GM18517 (cell line): Measurements from ENCODE around the gene RASA3.
"Not testable (repeated sequence)": the region's sequence is repeated elsewhere in the genome, so short reads cannot be mapped to it uniquely, and the experiment has no call there.

ENCODE experiments used
- ATAC-seq: cut with Tn5 transposase; IDR thresholded peaks from one replicate; pipeline ENCODE4 v1.9.1; 2021; ENCODE audit warnings: mild to moderate bottlenecking, moderate library complexity; ENCODE audit not compliant: unreplicated experiment

Gene RASA3

GRCh38 chr13:114103801-114104654, 28.4 kb downstream of the RASA3 start:
- ATAC-seq: no peak

GRCh38 chr13:114103289-114103621, 29.2 kb downstream of the RASA3 start:
- ATAC-seq: not testable (repeated sequence)

- no peak for ATAC-seq
These were observed 29.7 kb downstream of the RASA3 start for GRCh38 chr13:114102521-114103288.

- no peak for ATAC-seq
These were observed 30.3 kb downstream of the RASA3 start for GRCh38 chr13:114102131-114102520.

- ATAC-seq: no peak
These were observed 30.9 kb downstream of the RASA3 start for GRCh38 chr13:114101358-114102130.

GRCh38 chr13:114100446-114101357, 31.7 kb downstream of the RASA3 start:
- no peak for ATAC-seq

GRCh38 chr13:114099918-114100445, 32.4 kb downstream of the RASA3 start:
- ATAC-seq: no peak

- no peak for ATAC-seq
These were observed 33.2 kb downstream of the RASA3 start for GRCh38 chr13:114099191-114099590.

GRCh38 chr13:114098689-114099056, 33.8 kb downstream of the RASA3 start:
- ATAC-seq: not testable (repeated sequence)

- ATAC-seq: no peak
These were observed 34.3 kb downstream of the RASA3 start for GRCh38 chr13:114097893-114098688.

GRCh38 chr13:114097212-114097892, 35.1 kb downstream of the RASA3 start:
- ATAC-seq: no peak

GRCh38 chr13:114096811-114097211, 35.6 kb downstream of the RASA3 start:
- ATAC-seq: no peak

- ATAC-seq: no peak
These were observed 36.4 kb downstream of the RASA3 start for GRCh38 chr13:114096031-114096485.

- ATAC-seq: no peak
These were observed 36.9 kb downstream of the RASA3 start for GRCh38 chr13:114095486-114095885.

GRCh38 chr13:114093118-114093517, 39.3 kb downstream of the RASA3 start:
- ATAC-seq: no peak

- ATAC-seq: no peak
These were observed 40.0 kb downstream of the RASA3 start for GRCh38 chr13:114092468-114092867.

GRCh38 chr13:114090476-114090875, 41.9 kb downstream of the RASA3 start:
- no peak for ATAC-seq

- ATAC-seq: no peak
These were observed 42.5 kb downstream of the RASA3 start for GRCh38 chr13:114089751-114090400.
